Measurements from ENCODE around the gene TPRG1L.

GRCh38 chr1:3578433-3578805 is 46.4 kb upstream of the TPRG1L start:
- TF ChIP-seq GATA2 (IDR thresholded peaks at IDR 0.05; ENCODE audit: low read depth, low read length) (no peak), GATA3 (IDR thresholded peaks at IDR 0.05; ENCODE audit: low read depth, low read length) (no peak)

All from SH-SY5Y (cell line).